ENCODE measurements around the gene SLC35D2.
"Not testable (repeated sequence)": the region's sequence is repeated elsewhere in the genome, so short reads cannot be mapped to it uniquely, and the experiment has no call there.

SLC35D2 gene

DNA sequence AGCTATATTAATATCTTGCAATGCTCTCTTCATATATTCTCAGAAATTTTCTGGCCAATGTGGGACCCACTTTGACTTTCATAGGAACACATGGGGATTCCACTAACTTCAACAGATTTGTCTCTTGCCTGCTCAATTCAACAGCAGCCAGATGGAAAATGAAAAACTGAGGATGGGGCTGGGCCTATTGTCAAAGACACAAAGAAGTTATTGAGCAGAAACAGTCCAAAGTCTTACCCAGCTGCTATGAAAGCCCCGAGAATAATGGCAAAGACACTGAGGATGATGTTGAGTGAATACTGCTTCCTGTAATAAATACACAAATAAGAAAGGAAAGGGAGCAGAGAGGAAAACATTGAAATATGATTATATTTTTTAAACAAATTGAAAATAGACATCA is 32.6 kb downstream of the SLC35D2 start:
- DNase-seq: no peak

DNA sequence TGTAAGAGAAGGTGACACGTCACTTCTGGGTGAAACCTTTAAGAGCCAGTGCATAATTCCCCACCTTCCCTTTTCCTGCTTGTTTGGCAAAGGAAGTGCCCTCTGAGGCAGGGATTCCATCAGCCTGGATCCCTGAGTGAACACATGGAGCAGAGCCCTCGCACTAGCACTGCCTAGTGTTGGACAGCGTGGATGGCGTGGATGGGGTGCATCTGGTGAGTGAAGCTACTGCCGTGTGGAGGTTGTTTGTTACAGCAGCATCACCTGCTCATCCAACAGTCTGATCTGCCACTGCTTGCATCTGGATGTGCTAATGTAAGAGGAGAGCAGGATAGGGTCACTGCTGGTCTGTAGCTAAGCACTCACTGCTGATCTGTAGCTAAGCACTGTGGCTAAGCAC is 35.2 kb downstream of the SLC35D2 start:
- DNase-seq: no peak

DNA sequence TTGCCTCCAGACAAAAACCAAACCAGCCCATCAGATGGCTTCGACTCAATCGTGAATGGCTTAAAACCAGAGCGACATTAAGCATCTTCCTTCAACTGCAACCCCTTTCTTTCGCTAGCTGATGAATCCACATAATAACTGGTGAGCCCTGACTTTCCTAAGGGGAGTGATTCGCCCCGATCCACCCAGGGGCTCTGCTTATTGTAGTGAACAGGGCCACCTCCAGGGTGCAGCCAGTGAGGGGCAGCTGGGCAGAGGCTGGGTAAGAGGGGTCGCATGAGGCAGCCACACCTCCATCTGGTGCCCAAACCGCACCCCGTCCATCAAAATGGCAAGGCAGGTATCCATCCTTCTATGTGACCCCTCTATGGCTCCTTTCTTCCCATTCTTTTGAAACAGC is 38.0 kb downstream of the SLC35D2 start:
- DNase-seq: no peak

DNA sequence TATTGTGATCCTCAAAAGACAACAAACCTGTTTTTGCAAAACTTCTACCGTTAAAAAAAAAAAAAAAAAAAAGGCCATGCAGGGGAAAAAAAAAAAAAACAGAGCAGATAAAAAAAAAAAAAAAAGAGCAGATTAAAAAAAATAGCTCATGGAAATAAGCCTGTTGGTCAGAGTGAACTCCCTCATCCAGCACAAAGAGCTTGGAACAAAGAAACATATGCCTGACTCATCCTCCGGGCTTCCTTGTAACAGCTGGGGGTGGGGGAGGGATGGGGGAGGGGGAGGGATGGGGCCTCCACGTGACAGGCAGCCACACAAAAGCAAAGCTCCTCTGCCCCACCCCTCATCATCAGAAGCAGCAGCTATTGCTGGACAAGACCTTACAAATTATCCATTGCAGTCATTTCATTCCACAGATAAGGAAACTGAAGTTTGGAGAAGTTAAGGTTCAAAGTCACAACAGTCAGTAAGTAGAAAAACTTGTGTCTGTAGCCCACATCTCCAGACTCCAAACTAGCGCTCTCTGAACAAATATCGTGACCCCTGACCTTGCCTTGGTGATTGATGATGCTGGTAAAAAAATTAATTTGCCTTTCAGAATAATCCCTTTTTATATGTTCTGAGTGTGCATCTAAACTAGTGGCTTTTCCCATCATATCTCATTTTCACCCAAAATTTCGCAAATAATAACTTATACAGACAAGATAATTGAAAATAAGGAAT is 38.9 kb downstream of the SLC35D2 start:
- DNase-seq: no peak

DNA sequence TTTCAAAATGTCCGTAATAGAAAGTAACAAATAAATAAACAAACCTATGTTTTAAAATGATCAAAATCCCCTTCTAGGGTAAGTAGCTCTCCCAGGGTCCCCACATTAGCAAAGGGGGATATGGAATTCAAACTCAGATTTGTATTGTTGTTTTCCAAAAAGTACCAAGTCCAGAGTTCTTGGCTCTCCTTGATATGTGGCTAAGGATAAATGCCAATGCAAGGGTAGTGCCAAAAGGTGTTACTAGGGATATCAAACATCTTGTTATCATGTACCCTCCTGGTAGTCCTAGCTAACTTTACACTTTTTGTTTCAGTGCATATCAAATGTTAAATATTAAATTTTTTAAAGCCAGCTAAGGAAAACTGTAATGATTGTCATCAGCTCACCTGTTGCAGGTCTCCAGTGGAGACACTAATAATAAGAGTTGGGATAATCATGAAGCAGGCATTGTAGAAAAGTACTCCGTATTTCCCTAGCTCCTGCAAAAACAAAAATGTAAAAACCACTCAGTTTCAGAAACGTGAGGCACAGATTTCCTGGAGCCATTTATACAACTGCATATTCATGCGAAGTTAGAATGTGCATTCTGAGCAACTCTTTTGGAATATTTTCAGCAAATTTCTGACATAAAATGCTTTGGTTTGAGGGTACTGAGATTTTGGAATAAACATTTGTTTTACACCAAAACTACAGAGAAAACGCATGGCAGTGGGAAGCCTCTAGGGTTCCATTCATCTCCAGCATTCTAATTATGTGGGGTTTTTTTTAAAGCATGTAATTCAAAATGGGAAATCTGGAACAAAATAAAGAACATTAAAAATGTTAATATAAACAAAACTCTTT is 39.8 kb downstream of the SLC35D2 start:
- no peak for DNase-seq

DNA sequence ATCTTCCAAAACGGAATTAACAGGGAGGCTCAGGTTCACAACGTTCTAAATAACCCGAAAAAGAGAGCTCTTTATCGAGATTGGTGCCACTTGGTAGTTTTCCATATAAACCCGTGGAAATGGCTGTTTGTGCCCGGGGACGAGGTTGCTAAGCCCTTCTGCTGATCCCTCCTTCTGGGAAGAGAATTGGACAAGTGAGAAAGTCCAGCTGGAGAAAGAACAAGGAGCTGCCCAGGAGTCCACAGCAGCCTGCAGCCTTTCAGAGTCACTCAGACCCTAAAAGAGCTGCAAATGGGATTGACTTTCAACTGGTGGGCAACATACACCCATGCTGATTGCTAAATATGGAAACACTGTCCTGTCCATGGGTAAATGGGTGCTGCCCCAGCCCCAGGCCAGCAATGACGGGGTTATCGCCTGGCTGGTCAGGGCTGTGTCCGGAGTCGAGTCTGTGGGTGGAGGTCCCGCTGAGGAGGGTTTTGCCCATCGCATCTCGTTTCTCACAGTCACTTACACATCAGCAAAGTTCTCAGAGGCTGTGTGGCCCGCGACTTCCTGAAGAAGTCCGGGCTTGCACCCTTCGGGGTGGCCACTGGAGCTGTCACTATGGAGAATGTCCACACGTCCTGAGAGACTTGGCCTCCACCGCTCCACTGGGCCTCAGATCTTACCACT is 40.8 kb downstream of the SLC35D2 start:
- DNase-seq: no peak

DNA sequence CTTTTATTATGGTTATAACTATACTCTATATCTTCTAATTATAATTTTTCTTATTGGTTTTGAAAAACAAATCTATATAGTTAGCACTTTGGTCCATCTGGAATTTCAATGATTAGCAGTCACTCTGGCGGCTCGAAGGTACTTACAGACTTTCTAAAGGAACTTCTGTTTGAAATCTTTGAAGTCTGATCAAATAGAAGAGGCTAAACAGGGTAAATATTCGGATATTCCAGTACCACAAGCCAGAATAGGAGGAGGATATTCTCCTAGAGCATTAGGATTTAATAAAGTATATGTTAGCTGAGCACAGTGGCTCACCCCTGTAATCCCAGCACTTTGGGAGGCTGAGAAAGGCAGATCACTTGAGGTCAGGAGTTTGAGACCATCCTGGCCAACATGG is 42.8 kb downstream of the SLC35D2 start:
- DNase-seq: no peak

DNA sequence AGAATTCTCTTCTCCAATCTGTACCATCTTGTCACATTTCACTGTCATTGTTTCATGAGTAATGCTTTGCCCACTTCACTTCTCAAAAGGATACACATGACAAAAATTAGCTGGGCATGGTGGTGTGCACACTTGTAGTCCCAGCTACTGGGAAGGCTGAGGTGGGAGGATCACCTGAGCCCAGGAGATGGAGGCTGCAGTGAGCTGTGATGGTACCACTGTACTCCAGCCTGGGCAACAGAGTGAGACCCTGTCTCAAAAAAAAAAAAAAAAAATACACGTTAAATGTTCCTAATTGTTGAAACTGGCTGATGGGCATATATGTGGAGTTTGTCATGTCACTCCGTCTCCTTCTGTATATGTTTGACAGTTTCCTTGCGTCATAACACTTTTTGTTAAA is 45.2 kb downstream of the SLC35D2 start:
- DNase-seq: no peak

DNA sequence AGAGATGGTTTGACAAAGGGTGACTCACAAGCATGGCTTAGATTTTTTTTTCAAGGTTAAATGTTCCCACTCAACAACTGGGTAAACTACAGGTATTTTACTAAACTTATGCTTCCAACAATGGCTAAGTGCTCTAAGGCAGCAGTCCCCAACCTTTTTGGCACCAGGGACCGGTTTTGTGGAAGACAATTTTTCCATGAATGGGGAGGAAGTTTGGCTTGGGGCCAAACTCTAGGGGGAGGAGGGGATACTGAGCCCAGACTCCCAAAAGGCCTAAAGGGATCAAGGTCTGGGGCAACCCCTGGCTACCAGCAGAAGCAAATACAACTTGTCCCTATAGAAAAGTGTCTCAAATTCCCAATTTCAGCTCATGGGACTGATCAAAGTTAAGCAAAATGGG is 49.6 kb downstream of the SLC35D2 start:
- no peak for DNase-seq

DNA sequence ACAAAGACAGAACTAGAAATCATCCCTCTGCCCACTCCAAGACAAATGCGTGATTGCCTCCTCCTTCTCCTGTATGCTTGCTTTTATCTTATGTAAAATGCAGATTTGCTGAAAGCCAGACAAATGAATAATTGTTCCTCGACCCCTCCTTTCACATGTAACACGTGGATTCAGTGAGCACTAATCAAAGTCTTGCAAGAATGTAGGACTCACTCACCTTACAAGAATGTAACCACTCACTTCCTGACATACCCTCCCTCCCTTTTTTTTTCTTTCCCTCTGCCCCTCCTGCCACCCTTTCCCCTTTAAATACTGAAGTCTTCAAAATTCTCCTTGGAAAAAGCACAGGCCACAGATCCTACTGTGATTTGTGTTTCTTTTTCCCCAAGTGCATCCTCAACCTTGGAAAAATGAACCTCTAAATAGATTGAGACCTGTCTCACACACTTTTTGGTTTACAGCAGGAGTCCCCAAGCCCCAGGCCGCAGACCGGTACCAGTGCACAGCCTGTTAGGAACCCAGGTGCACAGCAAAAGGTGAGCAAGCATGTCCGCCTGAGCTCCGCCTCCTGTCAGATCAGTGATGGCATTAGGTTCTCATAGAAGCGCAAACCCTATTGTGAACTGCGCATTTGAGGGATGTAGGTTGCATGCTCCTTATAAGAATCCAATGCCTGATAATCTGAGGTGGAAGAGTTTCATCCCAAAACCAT is 52.1 kb downstream of the SLC35D2 start:
- DNase-seq: no peak

DNA sequence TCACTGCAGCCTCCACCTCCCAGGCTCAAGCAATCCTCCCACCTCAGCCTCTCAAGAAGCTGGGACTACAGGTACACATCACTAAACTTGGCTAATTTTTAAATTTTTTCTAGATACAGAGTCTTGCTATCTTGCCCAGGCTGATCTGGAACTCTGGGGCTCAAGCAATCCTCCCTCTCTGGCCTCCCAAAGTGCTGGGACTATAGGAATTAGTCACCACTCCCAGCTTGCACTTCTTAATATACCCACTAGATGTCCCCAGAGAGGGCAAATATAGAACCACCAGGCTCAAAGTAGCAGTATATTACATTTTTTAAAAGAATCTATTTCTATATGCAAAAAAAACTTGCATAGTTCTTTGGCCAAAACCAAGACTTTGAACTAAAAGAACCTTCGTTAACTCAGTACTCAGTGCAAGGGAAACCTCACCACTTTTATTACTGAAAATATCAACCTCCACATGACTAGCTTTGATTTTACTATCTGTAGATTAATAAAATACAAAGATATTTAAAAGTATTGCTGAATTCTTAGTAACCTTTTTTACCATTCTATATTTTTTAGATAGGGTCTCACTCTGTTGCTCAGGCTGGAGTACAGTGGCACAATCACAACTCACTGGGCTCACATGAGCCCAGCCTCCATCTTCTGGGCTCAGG is 55.7 kb downstream of the SLC35D2 start:
- DNase-seq: peak; percentile 21

DNA sequence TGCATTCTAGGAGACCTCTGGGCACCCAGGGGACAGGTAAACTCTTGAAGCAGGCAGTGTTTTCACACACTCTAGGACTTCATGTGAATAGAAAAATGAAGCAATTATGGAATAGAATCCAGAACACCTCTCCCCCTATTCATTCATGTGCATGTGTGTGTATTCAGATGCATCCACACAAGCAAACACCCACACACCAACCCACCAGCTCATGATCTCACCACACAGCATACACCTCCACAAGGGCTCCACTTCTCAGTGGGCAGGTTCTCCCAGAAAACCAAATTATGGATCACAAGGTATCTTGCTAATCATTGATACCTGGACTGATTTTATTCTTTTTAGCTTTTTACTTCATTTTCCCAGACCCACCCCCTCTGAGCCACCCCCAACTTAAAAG is 60.3 kb downstream of the SLC35D2 start:
- no peak for DNase-seq

DNA sequence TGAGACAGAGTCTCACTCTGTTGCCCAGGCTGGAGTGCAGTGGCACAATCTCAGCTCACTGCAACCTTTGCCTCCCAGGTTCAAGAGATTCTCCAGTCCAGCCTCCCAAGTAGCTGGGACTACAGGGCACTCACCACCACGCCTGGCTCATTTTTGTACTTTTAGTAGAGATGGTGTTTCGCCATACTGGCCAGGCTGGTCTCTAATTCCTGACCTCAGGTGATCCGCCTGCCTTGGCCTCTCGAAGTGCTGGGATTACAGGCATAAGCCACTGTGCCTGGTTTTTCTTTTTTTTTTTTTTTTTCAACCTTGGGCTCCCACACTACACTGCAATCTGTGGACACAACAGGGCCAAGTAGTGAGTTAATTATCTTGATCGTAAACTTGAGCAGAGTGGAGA is 60.8 kb downstream of the SLC35D2 start:
- DNase-seq: not testable (repeated sequence)

DNA sequence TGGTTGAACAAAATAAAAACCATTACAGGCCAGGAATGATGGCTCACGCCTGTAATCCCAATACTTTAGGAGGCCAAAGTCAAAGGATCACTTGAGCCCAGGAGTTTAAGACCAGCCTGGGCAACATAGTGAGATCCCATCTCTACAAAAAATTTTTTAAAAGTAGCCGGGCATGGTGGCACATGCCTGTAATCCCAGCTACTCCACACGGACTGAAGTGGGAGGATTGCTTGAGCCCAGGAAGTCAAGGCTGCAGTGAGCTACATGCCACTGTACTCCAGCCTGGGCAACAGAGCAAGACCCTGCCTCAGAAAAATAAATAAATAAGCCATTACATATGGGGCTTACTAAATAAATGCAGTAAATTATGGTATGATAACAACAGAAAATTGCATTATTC is 61.3 kb downstream of the SLC35D2 start:
- not testable (repeated sequence) for DNase-seq

DNA sequence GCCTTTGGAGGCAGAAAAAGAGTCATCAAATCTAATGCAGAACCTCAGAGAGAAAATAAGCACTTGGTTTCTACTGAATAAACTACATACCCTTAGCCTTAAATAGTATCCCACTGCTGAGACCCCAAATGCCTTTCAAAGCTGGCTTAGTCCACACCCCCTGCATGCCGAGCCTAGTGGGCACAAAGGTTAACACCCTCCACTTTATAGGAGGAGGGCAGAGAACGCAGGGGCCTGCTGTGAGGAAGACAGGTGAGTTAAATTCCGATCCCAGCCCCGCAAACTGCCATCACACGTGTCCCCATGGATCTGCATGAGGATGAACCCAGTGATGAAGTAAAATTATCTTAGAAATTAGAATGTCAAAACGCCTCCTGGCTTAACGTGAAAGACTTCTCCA is 62.0 kb downstream of the SLC35D2 start:
- DNase-seq: no peak

DNA sequence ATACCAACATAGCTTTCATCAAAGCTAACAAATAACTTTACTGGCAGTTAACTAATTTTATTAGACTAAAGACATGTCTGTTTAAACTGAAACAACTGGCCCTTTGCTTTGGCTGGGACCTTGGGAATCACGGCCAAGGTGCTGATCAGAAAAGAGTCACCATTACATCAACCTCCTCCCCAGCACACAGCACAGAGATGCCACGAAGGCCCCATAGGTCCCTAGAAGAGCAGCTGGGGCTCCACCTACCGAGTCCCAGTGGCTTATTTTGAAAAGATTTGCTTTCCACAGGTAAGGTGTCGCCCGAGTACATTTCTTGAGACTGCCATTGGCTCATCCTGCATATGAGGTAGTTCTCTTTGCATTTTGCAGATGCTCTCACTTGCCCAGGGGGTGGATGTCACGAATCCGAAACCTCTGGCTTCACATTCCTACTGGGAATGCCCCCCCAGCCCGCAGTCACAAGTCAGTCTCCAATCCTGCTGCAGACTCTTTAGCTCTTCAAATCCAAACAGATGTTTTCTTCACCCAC is 62.7 kb downstream of the SLC35D2 start:
- no peak for DNase-seq

DNA sequence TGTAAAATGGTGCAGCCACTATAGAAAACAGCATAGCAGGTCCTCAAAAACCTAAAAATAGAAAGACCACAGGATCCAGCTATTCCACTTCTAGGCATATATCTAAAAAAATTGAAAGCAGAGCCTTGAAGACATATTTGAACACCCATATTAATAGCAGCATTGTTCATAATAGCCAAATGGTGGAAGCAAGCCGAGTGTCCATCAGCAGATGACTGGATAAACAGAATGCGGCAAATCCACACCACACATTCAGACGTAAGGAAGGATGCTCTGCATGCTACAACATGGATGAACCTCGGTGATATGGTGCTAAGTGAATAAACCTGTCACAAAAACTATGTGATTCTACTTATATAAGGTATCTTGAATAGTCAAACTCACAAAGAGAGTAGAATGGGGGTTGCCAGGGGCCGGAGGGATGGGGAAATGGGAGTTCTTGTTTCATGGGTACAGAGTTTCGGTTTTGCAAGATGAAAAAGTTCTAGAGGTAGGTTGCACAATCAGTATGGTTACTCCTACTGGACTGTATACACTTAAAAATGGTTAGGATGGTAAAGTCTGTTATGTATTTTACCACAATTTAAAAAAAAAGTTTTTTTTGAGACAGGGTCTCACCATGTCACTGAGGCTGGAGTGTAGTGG is 64.5 kb downstream of the SLC35D2 start:
- no peak for DNase-seq

DNA sequence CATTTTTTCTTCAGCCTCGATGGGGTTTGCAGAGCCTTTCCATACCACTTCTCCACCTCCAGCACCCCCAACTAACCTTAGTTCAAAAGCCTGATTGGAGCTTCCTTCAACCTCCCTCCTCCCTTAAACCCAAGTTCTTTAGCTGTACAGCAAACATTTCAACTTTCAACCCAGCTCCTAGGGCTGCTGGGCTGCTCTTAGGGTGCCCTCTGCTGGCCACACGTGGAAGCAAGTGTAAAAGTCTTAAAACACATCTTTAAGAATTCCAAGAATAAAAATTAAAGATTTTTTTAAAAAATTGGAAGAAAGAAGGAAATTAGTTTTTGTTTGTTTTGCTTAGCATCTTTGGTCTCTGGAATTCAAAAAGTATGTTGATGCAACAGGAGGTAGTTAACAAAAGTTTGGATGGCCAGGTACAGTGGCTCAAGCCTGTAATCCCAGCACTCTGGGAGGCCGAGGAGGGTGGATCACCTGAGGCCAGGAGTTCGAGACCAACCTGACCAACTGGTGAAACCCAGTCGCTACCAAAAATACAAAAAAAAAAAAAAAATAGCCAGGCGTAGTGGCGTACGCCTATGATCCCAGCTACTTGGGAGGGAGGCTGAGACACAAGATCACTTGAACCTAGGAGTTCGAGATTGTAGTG is 66.1 kb downstream of the SLC35D2 start:
- DNase-seq: peak; percentile 47

DNA sequence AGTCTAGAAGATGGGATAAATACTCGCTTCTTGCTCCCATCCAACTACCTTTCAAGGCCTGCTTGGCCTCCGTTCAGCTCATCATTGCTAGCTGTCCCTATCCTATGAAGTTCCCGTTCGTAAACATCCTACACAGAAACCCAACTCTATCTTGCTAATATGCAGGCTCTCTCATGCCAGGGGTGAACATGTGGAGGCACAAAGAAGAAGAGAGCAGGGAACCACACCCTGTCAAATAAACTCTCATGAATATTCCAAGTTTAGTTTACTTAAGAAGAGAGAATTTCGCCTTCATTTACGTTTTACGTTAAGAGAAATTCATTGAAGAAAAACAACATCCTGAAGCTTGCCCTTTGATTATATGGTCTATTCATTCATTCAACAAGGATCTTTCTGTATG is 73.7 kb downstream of the SLC35D2 start:
- DNase-seq: no peak

DNA sequence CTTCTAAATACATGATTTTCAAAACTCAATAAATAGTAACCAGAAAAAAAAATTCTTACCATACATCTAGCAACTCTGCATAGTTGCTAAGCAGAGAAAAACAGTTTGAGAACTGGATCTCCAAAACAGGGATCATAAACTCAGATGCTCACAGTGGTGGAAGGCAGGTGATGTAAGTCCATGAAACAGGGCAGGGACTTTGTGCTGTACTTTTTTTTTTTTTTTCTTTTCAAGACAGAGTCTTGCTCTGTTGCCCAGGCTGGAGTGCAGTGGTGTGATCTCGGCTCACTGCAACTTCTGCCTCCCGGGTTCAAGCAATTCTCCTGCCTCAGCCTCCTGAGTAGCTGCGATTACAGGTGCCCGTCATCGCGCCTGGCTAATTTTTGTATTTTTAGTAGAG is 76.6 kb downstream of the SLC35D2 start:
- DNase-seq: not testable (repeated sequence)

DNA sequence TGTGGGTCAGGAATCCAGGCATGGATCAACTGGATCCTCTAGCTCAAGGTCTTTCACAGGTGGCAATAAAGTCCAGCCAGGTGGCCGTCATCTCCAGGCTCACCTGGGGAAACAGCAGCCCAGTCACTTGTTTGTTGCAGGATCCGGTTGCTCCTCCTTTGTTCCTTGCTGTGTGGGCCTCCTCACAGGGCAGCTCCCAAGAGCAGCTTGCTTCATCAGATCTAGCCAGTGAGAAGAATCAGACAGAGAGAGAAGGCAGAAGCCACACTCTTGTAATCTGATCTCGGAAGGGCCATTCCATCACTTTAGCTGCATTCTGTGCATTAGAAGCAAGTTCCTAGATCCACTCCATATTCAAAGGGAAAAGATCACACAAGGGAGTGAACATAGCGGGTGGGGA is 78.3 kb downstream of the SLC35D2 start:
- DNase-seq: no peak

All from stimulated activated CD4-positive, alpha-beta T cell treated with anti-CD3 and anti-CD28 coated beads, Interleukin-12 subunit alpha, Interleukin-12 subunit beta, amount 100 ng/mL, for 4 hours (primary cell).